COLO668 (cell line): ENCODE measurements around the gene LSM14B.
"Not testable (repeated sequence)": the region's sequence is repeated elsewhere in the genome, so short reads cannot be mapped to it uniquely, and the experiment has no call there.

Experiments
- DNase-seq: peaks from one replicate; lab custom pipeline; 2025; ENCODE audit not compliant: unreplicated experiment; lab: John Stamatoyannopoulos, UW

Gene LSM14B

DNA sequence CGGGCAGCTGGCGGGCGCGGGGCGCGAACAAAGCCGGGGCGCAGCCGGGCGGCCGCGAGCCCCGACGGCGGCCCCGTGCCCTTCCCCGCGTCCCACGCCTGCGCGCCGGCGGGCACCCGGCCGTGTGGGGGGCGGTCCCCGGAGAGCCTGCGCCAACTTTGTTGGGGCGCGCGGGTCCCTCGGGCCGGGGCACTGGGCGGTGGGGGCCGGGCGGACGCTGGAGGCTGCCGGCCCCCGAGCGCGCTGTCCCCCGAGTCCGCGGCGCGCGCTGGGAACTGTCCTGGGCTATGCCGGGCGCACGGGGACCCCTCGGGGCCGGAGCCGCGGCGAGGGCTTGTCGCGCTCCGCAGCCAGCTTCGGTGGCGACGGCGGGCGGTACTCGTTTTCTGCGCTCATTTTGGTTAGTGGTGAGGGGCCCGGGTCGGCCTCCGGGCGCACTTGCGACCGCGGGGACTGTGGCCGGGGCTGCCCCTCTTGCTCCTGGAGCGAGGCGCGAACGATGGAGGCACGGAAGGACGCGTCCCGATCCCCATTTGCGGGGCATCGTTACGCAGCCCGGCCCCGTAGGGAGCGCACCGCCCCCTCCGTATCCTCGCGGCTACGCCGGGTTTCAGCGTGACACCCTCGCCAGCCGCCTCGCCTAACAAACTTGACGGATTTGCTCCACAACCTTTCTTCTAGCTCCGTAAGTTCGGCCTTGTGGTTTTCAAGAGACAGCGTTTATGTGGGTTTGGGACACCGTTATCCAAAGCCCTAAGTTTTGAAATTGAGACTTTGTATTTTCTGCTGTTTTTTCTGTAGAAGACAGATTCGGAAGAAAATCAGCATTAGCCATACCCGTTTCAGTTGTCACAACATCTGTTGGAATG is 21.9 kb downstream of the LSM14B start:
- peak; percentile 77 for DNase-seq

GRCh38 chr20:62145688-62146018 is 23.4 kb downstream of the LSM14B start:
- DNase-seq: no peak

DNA sequence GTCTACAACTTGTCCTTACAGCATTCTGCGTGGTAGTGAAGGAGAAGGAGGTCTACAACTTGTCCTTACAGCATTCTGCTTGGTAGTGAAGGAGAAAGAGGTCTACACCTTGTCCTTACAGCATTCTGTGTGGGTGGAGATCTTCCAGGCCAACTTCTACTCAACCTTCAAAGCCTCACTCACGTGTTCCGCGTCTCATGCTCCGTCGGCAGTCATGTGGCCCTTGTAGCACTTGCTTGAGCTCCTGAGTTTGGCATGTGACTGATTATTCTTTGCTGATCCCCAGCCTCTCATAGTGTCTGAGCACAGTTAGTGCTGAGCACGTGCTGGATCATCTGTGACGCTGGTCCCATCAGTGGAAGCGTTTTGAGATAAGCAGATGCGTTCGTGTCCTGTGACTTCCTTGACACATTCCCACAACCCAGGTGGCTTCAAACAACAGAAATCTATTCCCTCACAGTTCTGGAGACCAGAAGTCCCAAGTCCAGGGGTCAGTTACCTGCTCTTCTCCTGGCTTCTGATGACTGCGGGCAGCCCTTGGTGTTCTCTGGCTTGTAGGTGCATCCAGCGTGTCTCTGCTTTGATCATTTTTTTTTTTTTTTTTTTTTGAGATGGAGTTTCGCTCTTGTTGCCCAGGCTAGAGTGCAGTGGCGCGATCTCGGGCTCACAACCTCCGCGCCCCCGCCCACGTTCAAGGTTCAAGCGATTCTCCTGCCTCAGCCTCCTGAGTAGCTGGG is 23.9 kb downstream of the LSM14B start:
- DNase-seq: no peak

DNA sequence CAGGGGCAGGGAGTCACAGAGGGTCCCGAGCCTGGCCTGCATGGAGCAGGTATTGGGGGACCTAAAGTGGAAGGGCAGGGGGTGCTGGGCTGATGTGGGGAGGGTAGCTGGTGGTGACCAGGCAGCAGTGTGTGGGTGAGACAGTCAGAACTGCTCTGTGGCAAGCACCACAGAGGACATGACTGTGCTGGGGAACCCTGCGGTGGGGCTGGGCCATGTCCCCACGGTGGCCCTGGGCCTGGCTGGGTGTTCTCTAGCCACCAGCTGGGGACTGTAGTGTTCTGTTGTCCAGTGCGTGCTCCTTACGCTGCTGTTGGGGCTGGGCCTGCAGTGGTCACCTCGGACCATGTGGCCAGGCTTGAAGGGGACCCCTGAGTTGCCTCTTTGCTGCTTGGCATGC is 24.9 kb downstream of the LSM14B start:
- DNase-seq: no peak

DNA sequence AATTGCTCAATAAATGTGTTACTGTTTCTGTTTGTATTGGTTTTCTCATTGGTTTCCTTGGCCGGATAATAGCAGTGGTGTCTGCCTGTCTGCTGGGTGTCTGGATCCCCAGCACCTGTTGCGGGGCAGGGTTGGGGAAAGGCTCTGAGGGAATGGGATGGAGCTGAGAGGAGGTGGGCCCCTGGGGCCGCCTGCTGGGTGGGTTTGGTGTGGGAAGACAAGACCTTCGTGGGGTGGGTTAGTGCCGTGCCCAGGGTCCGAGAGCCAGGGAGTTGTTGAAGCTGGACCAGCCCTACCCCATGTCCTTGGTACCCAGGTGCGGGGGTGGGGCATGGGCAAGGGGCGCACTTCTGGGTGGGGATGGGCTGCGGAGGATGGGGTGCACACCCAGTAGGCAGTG is 25.3 kb downstream of the LSM14B start:
- no peak for DNase-seq

DNA sequence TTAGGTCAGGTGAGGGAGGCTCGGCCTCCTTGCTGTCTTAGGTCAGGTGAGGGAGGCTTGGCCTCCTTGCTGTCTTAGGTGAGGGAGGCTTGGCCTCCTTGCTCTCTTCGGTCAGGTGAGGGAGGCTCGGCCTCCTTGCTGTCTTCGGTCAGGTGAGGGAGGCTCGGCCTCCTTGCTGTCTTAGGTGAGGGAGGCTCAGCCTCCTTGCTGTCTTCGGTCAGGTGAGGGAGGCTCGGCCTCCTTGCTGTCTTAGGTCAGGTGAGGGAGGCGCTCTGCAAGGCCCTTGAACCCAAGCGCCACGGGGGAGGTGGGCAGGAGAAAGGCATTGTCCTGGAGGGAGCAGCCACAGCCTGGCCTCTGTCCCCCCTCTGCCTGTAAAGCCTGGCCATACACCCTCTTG is 26.1 kb downstream of the LSM14B start:
- DNase-seq: not testable (repeated sequence)

DNA sequence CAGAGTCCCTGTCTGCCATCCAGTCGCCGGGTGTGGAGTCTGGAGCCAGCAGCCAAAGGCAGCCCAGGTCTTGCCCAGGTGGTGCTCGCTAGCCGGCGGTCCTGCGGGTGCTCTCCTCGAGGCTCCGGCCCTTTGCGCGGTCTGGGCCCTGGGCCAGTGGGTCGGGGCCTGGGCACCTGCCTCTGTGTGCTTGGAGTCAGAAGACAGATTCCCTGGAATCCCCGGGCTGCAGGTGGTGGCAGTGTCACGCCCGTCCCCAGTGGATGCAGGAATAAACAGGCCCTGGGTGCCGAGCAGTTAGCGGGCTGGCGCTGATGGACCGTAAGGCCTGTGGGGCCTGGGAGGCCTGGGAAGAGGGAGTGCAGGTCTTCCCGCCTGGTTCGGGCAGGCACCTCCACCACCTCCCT is 26.6 kb downstream of the LSM14B start:
- DNase-seq: peak; percentile 62

GRCh38 chr20:62149532-62150309 is 27.4 kb downstream of the LSM14B start:
- DNase-seq: no peak

DNA sequence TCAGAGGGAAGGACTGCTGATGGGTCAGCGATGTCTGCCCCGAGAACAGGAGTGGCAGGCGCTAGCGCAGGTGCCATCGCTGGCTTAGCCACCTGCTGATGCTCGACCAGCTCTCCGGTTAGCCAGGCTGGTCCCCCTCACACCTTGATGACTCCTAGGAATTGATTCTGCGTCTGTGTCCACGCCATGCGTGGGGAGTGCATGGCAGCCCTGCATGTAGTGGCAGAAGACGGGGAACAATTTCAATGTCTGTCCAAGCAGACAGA is 28.0 kb downstream of the LSM14B start:
- DNase-seq: no peak

GRCh38 chr20:62151225-62151624 is 28.9 kb downstream of the LSM14B start:
- DNase-seq: no peak

GRCh38 chr20:62151835-62152364 is 29.6 kb downstream of the LSM14B start:
- no peak for DNase-seq

DNA sequence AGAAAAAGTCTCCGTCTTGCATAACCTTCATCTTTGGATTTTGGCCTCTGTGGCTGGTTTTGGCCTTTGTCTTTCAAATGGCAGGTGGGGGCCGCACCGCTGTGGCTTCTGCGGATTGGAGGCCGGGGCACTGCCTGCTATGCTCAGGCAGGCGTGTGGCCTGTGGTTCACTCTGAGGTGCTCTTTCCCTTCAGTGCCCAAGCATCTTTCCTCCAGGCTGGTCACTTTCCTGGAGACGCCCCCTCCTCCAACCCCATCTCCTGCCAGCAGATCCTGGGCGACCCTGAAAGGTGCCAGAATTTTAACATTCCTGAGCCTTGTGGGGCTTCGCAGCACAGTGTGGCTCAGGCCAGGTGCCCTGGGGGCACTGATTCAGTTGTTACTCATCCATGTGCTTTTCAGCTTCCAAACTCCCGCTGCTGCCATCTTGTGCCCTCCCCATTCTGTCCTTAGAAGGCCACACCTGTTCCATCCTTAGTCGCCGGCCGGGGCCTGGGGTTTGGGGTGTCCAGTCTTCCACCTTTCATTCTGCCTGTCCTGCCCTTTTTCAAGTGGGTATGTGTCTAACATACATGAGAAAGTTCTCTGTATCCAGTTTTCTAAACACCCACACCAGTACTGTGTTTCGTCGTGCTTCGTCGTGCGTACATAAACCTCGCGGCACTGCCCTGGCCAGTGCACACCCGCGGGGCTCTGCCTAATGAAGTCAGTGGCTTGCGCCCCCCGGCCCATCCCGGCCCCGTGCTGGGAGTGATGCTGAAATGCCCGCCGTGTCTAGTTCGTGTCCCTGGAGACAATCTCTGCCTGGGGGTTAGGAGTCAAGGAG is 33.4 kb downstream of the LSM14B start:
- DNase-seq: no peak

DNA sequence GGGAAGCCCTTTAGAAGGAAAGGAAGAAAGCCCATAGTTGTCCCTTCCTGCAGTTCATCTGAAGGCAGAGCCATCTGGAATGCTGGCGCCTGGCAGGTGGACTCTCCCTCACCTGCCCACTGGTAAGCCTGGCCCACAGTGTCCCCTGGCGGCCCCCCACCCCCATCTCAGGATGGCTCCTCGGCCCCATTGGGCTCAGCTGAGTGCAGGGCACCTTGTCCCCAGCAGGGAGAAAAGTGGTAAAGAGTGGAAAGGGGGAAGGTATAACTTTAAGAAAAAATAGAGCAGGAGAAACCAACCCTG is 33.9 kb downstream of the LSM14B start:
- no peak for DNase-seq

GRCh38 chr20:62156592-62157386 is 34.5 kb downstream of the LSM14B start:
- peak; percentile 54 for DNase-seq

- DNase-seq: no peak
Measured at GRCh38 chr20:62157387-62158087, 35.3 kb downstream of the LSM14B start.

DNA sequence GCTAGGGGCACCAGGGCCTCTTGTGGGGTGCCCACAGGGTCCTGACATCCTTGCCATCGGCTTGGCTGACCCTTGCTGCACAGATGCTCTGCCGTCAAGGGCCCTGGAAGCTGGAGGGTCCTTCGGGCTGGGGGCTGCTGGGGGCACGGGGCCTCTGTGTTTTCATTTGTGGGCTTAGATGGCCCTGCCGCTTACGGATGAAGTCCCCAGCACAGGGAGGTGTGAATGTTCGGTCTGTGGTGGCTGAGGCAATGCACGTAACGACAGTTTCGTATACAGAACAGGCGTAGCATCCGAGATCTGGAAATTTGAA is 35.8 kb downstream of the LSM14B start:
- DNase-seq: no peak

- no peak for DNase-seq
Measured at GRCh38 chr20:62158541-62158940, 36.3 kb downstream of the LSM14B start.

DNA sequence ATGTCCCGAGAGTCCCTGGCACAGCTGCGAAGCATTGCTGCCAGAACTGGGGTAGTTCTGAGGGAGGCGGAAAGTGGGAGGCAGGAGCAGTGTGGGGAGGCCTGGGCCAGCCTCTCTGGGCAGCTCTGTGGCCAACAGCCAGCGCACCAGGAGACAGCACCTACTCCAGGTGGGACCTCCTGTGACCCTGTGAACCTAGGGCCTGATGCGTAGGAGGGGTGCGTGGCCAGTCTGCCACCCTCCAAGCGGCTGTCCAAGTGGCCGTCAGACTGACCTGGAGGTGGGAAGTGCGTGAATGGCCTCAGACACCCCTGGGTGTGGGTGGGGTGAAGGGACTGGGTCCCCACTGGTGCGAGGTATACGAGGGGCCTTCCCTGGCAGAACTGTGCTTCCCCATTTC is 36.8 kb downstream of the LSM14B start:
- DNase-seq: no peak

DNA sequence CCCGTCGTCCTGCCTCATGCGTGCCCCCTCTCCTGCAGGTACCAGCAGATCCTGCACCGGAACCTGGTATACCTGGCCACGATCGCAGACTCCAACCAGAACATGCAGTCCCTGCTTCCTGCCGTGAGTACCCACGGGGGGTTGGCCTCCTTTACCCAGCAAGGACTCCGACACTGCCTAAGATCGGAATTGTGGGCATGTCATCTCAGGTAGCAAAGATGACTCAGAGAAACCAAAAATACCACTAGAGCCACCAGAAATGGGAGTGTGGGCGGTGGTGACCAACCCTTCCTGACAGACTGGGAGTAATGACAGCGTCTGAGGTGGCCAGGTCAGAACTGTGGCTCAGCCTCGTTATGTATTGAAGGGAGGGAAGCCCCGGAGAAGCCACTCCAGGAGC is 37.6 kb downstream of the LSM14B start:
- no peak for DNase-seq

- no peak for DNase-seq
Measured at GRCh38 chr20:62160253-62160652, 38.0 kb downstream of the LSM14B start.
